Panc1 (cell line): ENCODE results near the gene DIP2C. TPM values are rescaled to one million over a fixed set of nuclear protein-coding genes. Genes with fewer than 3 reads are reported as not detected.

Experiments
- ATAC-seq: fragments of 200-7000 bp; cut with Tn5 transposase; 2 replicates; pipeline ENCODE4 v1.9.1; 2020; ENCODE audit warnings: mild to moderate bottlenecking, moderate library complexity
- BruUV-seq: library from RNA; stranded (reverse); fragments of 400-500 nt; replicated peaks from 2 replicates; lab custom pipeline; 2021; lab: Mats Ljungman, UMichigan
- CTCF ChIA-PET: fragments of 300-600 bp; sonication (Branson Sonifier 250); formaldehyde crosslinking; loops from one replicate; lab custom pipeline; 2022; ENCODE audit warnings: antibody characterized with exemption; lab: Charles Lee
- POLR2A ChIA-PET: fragments of 300-600 bp; sonication (Branson Sonifier 250); formaldehyde crosslinking; loops from one replicate; lab custom pipeline; 2022; ENCODE audit warnings: antibody characterized with exemption; lab: Charles Lee
- DNase-seq: peaks from one replicate; pipeline ENCODE4 v3.0.0-alpha.2; 2010; ENCODE audit warnings: low read depth, low spot score
- H3K27ac ChIP-seq: 2 replicates; pipeline ENCODE4 v1.5.1; 2011; ENCODE audit warnings: mild to moderate bottlenecking, low read length, inconsistent platforms
- H3K27me3 ChIP-seq: fragments of 200-500 bp; sonication (Bioruptor generic); 2 replicates; pipeline ENCODE4 v1.6.0; 2014; ENCODE audit warnings: low read length, inconsistent platforms; ENCODE audit not compliant: control insufficient read depth, insufficient read depth
- H3K36me3 ChIP-seq: fragments of 200-500 bp; sonication (Bioruptor generic); 2 replicates; pipeline ENCODE4 v1.5.1; 2014; ENCODE audit warnings: inconsistent platforms, mild to moderate bottlenecking, low read length, moderate library complexity; ENCODE audit not compliant: control insufficient read depth, insufficient read depth
- H3K4me1 ChIP-seq: 2 replicates; pipeline ENCODE4 v1.5.1; 2011; ENCODE audit warnings: inconsistent platforms, mild to moderate bottlenecking, low read length, moderate library complexity; ENCODE audit not compliant: control insufficient read depth, insufficient read depth
- H3K4me3 ChIP-seq, 2 experiments: 2 replicates each; pipeline ENCODE4 v1.5.1; 2011 to 2012; ENCODE audit warnings: low read depth in 2 of 2, low read length in 2 of 2, mild to moderate bottlenecking in 2 of 2, inconsistent platforms in 1 of 2, moderate library complexity in 1 of 2
- H3K9me3 ChIP-seq: fragments of 200-500 bp; sonication (Bioruptor generic); 2 replicates; pipeline ENCODE4 v1.5.1; 2014; ENCODE audit warnings: low read depth, mild to moderate bottlenecking, inconsistent platforms, low read length, moderate library complexity; ENCODE audit not compliant: control insufficient read depth, insufficient read depth
- POLR2AphosphoS5 ChIP-seq: IDR thresholded peaks from 2 replicates; pipeline ENCODE4 v1.6.1; 2012; ENCODE audit warnings: mild to moderate bottlenecking, low read depth, low read length, moderate library complexity
- REST ChIP-seq, 2 experiments: IDR thresholded peaks; 2 replicates each; pipeline ENCODE4 v1.6.1; 2011 to 2012; ENCODE audit warnings: low read depth in 2 of 2, control low read depth in 1 of 2, low read length in 1 of 2, mild to moderate bottlenecking in 1 of 2, moderate library complexity in 1 of 2; ENCODE audit not compliant: insufficient read depth in 1 of 2
- SIN3A ChIP-seq: IDR thresholded peaks from 2 replicates; pipeline ENCODE4 v1.6.1; 2012; ENCODE audit warnings: low read depth, mild to moderate bottlenecking, low read length, moderate library complexity, borderline replicate concordance; ENCODE audit not compliant: insufficient read depth
- TCF7L2 ChIP-seq: IDR thresholded peaks from 2 replicates; pipeline ENCODE4 v1.6.1; 2011; ENCODE audit warnings: mild to moderate bottlenecking, low read depth, low read length, inconsistent platforms
- in situ Hi-C: cut with HindIII; loops from 2 replicates; pipeline ENCODE4 v1.10.0; 2016; ENCODE audit warnings: low sequenced_read_pairs, low pct_unique_long_range_greater_than_20kb
- intact Hi-C: fragments of 100-400 bp; cut with micrococcal nuclease; formaldehyde crosslinking; loops from one replicate; pipeline ENCODE4 v1.10.0; 2022; ENCODE audit not compliant: unreplicated experiment
- total RNA-seq: library from RNA; stranded (reverse); gene quantifications from one replicate; pipeline ENCODE4 v1.2.1, GENCODE V29; 2021; ENCODE audit not compliant: unreplicated experiment
- TF ChIP-seq, protein P1 (sequence below): fragments of 450-650 bp; IDR thresholded peaks from 2 replicates; pipeline ENCODE4 v1.5.1; 2017; ENCODE audit warnings: mild to moderate bottlenecking

Gene DIP2C
- total RNA-seq, 1 experiment from 2014 or later: 13.2 TPM

DNA sequence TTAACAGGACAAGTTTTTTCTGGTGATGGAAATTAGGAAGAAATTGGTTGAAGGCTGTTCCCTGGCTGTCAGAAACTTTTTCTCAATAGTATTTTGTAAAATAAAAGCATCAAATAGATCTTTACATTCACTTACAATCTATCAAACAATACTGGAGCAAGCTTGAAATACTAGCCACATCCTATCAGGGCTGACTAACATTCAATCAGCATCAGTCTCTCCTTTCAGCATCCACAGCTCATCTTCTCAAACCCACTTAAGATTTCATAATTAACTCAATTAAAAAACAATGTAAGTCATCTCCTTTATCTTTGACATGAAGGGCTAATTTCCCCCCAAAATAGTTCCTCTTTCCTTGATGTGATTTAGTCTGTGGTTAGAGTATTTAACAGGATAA is 80.2 kb downstream of the DIP2C start:
- Histone ChIP-seq H3K9me3 (no peaks in the 10 kb centered on the region), H3K27me3 (no peaks in the 10 kb centered on the region), H3K27ac (no peak overlapping the region), H3K36me3 (no peaks in the 10 kb centered on the region), H3K4me3 (no peak overlapping the region), H3K4me1 (no peaks in the 10 kb centered on the region)
- intact Hi-C loops: no loop called here
- ATAC-seq (no peak), DNase-seq (no peak)
- ChIA-PET POLR2A (no interaction called here), CTCF (no interaction called here)
- no peak for TF ChIP-seq SIN3A
- TF ChIP-seq, protein P1, sequence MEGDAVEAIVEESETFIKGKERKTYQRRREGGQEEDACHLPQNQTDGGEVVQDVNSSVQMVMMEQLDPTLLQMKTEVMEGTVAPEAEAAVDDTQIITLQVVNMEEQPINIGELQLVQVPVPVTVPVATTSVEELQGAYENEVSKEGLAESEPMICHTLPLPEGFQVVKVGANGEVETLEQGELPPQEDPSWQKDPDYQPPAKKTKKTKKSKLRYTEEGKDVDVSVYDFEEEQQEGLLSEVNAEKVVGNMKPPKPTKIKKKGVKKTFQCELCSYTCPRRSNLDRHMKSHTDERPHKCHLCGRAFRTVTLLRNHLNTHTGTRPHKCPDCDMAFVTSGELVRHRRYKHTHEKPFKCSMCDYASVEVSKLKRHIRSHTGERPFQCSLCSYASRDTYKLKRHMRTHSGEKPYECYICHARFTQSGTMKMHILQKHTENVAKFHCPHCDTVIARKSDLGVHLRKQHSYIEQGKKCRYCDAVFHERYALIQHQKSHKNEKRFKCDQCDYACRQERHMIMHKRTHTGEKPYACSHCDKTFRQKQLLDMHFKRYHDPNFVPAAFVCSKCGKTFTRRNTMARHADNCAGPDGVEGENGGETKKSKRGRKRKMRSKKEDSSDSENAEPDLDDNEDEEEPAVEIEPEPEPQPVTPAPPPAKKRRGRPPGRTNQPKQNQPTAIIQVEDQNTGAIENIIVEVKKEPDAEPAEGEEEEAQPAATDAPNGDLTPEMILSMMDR: no peak
- TF ChIP-seq POLR2AphosphoS5: no peak
- TF ChIP-seq TCF7L2: no peak
- no peak for TF ChIP-seq REST (IDR thresholded peaks at IDR 0.05; ENCODE audit: insufficient read depth in 1 of 2, low read depth in 2 of 2, low read length in 1 of 2)
- BruUV-seq: no TSS peak
- in situ Hi-C loops: no loop called here

- intact Hi-C loops: no loop called here
- ChIA-PET CTCF (no interaction called here), POLR2A (no interaction called here)
- TF ChIP-seq, protein P1: no peak
- TF ChIP-seq TCF7L2: no peak
- no peak for TF ChIP-seq SIN3A
- TF ChIP-seq REST (IDR thresholded peaks at IDR 0.05; ENCODE audit: insufficient read depth in 1 of 2, low read depth in 2 of 2, low read length in 1 of 2): no peak
- TF ChIP-seq POLR2AphosphoS5: no peak
- ATAC-seq (no peak), DNase-seq (no peak)
- no peaks in the 10 kb centered on the region for H3K9me3 ChIP-seq
- no peaks in the 10 kb centered on the region for H3K4me1 ChIP-seq
- H3K36me3 ChIP-seq: no peaks in the 10 kb centered on the region
- H3K4me3 ChIP-seq: no peak overlapping the region
- H3K27me3 ChIP-seq: no peaks in the 10 kb centered on the region
- no TSS peak for BruUV-seq
- in situ Hi-C loops: no loop called here
- H3K27ac ChIP-seq: no peak overlapping the region
Measured at GRCh38 chr10:608331-609261, 80.9 kb downstream of the DIP2C start.
